Measurements from ENCODE around the gene SH3RF1.

DNA sequence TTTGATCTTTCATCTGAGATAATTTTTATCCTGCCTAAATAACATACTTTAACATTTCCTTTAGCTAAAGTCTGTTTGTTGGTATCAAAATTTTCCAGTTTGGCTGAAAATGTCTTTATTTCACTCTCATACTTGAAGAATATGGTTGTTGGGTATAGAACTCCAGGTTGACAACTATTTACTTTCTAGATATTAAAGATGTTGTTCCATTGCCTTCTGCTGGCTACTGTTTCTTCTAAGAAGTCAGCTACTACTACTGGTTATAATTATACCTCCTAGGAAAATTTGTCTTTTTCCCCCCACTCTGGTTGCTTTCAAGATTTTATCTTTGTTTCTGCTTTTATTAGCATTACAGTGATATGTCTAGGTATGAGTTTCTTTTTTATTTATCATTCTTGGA is 75.7 kb downstream of the SH3RF1 start:
- TF ChIP-seq POLR2AphosphoS5 (IDR thresholded peaks at IDR 0.05; ENCODE audit: low read depth, low read length), result no peak
- no peak for TF ChIP-seq ZNF30 (CRISPR knock-in tag; IDR thresholded peaks at IDR 0.05)

Measured in HepG2 (cell line).